ENCODE measurements around the gene NCBP2L.

Gene NCBP2L

DNA sequence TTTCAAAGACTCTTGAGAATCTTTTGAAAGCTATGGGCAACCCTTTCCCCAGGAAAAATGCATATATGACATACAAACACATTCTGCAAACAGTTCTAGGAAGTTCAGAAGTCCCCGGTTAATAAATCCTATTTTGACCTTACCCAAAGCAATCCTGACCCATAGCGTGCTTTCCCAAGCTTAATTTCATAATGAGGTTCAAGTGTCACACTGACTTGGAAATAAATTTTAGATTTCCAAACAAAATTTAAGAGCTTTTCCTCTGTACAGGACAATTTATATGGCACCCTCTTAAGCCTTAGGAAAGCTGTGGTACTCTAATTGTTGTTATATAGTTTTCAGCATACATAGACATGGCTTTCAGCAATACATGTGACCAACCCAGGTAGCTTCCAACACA is 59.4 kb downstream of the NCBP2L start:
- H3K27me3 ChIP-seq = peaks cover 7% of the 10 kb centered on the region
- H3K36me3 ChIP-seq = no peaks in the 10 kb centered on the region
- TF ChIP-seq, protein P1, sequence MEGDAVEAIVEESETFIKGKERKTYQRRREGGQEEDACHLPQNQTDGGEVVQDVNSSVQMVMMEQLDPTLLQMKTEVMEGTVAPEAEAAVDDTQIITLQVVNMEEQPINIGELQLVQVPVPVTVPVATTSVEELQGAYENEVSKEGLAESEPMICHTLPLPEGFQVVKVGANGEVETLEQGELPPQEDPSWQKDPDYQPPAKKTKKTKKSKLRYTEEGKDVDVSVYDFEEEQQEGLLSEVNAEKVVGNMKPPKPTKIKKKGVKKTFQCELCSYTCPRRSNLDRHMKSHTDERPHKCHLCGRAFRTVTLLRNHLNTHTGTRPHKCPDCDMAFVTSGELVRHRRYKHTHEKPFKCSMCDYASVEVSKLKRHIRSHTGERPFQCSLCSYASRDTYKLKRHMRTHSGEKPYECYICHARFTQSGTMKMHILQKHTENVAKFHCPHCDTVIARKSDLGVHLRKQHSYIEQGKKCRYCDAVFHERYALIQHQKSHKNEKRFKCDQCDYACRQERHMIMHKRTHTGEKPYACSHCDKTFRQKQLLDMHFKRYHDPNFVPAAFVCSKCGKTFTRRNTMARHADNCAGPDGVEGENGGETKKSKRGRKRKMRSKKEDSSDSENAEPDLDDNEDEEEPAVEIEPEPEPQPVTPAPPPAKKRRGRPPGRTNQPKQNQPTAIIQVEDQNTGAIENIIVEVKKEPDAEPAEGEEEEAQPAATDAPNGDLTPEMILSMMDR (IDR thresholded peaks at IDR 0.05) = no peak
- H3K4me3 ChIP-seq (ENCODE audit: low read depth in 1 of 2, low read length in 1 of 2) = no peak overlapping the region
- no peaks in the 10 kb centered on the region for H3K9me3 ChIP-seq
- H3K27ac ChIP-seq = no peak overlapping the region
- no peaks in the 10 kb centered on the region for H3K4me1 ChIP-seq (ENCODE audit: control insufficient read depth in 1 of 2, insufficient read depth in 1 of 2, low read depth in 1 of 2, low read length in 1 of 2)

DNA sequence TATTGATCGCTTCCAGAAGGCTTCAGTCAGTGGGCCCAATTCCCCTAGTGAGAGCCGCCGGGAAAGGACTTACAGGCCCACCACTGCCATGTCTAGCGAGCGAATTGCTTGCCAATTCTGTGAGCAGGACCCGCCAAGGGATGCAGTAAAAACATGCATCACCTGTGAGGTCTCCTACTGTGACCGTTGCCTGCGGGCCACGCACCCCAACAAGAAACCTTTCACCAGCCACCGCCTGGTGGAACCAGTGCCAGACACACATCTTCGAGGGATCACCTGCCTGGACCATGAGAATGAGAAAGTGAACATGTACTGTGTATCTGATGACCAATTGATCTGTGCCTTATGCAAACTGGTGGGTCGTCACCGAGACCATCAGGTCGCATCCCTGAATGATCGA is 63.4 kb downstream of the NCBP2L start:
- Histone ChIP-seq H3K36me3 (no peaks in the 10 kb centered on the region), H3K9me3 (no peaks in the 10 kb centered on the region), H3K4me1 (ENCODE audit: control insufficient read depth in 1 of 2, insufficient read depth in 1 of 2, low read depth in 1 of 2, low read length in 1 of 2) (no peaks in the 10 kb centered on the region), H3K27ac (no peak overlapping the region), H3K27me3 (peaks cover 9% of the 10 kb centered on the region), H3K4me3 (ENCODE audit: low read depth in 1 of 2, low read length in 1 of 2) (no peak overlapping the region)
- TF ChIP-seq, protein P1 (IDR thresholded peaks at IDR 0.05) = no peak

DNA sequence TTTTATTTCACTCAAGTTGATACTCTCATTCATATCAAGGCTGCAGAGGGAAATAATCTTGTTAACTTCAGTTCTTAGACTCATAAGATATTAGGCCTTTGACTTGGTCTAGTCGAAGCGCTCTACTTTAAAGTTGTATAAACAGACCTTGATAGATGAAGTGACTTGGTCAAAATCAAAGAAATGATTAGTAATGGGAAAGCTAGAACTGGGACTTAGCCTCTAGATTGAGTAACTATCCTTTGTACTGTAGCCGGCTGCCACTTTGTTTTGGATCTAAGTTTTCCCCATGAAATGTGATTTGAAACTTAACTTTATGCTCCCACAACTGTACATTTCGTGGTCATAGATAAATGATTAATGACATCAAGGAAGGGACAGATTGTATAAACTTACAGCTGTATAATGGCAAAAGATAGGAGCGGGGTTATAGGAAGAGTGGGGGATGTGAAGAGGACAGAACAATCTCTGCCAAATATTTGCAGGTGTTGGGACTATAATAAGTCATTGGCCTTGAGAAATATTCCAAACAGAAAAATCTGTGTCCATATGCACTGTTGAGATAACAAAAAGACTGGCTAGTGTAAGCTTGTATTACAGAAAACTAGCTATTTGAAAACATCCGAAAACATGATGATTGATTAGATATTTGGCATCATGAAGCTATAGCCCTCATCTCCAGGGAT is 65.3 kb downstream of the NCBP2L start:
- H3K27me3 ChIP-seq = peaks cover 13% of the 10 kb centered on the region

More for the DNA sequence above, 65.3 kb downstream of the NCBP2L start:
- Histone ChIP-seq H3K36me3 (no peaks in the 10 kb centered on the region), H3K27ac (no peak overlapping the region), H3K9me3 (no peaks in the 10 kb centered on the region), H3K4me1 (ENCODE audit: control insufficient read depth in 1 of 2, insufficient read depth in 1 of 2, low read depth in 1 of 2, low read length in 1 of 2) (no peaks in the 10 kb centered on the region), H3K4me3 (ENCODE audit: low read depth in 1 of 2, low read length in 1 of 2) (no peak overlapping the region)
- TF ChIP-seq, protein P1 (IDR thresholded peaks at IDR 0.05) = no peak

All from neutrophil (primary cell).